SK-N-SH (cell line): ENCODE measurements around the gene CCDC167. TPM values are rescaled to one million over a fixed set of nuclear protein-coding genes. Genes with fewer than 3 reads are reported as not detected.
"Not testable (repeated sequence)": the region's sequence is repeated elsewhere in the genome, so short reads cannot be mapped to it uniquely, and the experiment has no call there.

ENCODE experiments used
- CTCF ChIA-PET: fragments of 300-600, 350-600 bp; formaldehyde crosslinking; extraction: SDS; loops from one replicate; lab custom pipeline; 2021; lab: Yijun Ruan, JAX
- POLR2A ChIA-PET: fragments of 350-600 bp; sonication (Branson Sonifier 250); formaldehyde crosslinking; extraction: SDS; loops from one replicate; lab custom pipeline; 2020; ENCODE audit warnings: antibody characterized with exemption, inconsistent platforms; lab: Yijun Ruan, JAX
- DNase-seq: peaks from one replicate; pipeline ENCODE4 v3.0.0; 2012
- H2AFZ ChIP-seq: fragments of 200-600 bp; sonication (generic); 2 replicates; pipeline ENCODE4 v1.8.1; 2016; ENCODE audit warnings: antibody characterized with exemption, mild to moderate bottlenecking, low read depth
- H3F3A ChIP-seq: fragments of 200-600 bp; sonication (generic); replicated peaks from 2 replicates; pipeline ENCODE3; 2016; ENCODE audit warnings: antibody characterized with exemption, mild to moderate bottlenecking; ENCODE audit not compliant: insufficient read depth
- H3K27ac ChIP-seq, 2 experiments: fragments of 200-500 bp in 1 of 2; fragments of 200-600 bp in 1 of 2; sonication (Bioruptor generic) in 1 of 2; sonication (generic), shearing (Covaris generic) in 1 of 2; 2 replicates each; pipeline versions ENCODE4 v1.5.1 to v1.6.1; 2014 to 2016; ENCODE audit warnings: low read depth in 2 of 2, inconsistent platforms in 1 of 2, low read length in 1 of 2, mild to moderate bottlenecking in 1 of 2, mixed read lengths in 1 of 2
- H3K27me3 ChIP-seq: fragments of 200-600 bp; sonication (generic), shearing (Covaris generic); 2 replicates; pipeline ENCODE4 v1.6.1; 2016; ENCODE audit warnings: mixed run types; ENCODE audit not compliant: insufficient read depth
- H3K36me3 ChIP-seq, 2 experiments: fragments of 200-500 bp in 1 of 2; fragments of 200-600 bp in 1 of 2; sonication (Bioruptor generic) in 1 of 2; sonication (generic) in 1 of 2; replicated peaks in 1 of 2; 2 replicates each; pipeline versions ENCODE3 to v1.5.1; 2014 to 2016; ENCODE audit warnings: low read length in 1 of 2, mild to moderate bottlenecking in 1 of 2; ENCODE audit not compliant: insufficient read depth in 2 of 2, control insufficient read depth in 1 of 2
- H3K4me1 ChIP-seq, 2 experiments: fragments of 200-500 bp in 1 of 2; fragments of 200-600 bp in 1 of 2; sonication (Bioruptor generic) in 1 of 2; sonication (generic), shearing (Covaris generic) in 1 of 2; 2 replicates each; pipeline versions ENCODE4 v1.5.1 to v1.6.1; 2014 to 2016; ENCODE audit warnings: low read depth in 1 of 2, low read length in 1 of 2, mixed run types in 1 of 2; ENCODE audit not compliant: insufficient read depth in 2 of 2, control insufficient read depth in 1 of 2
- H3K4me2 ChIP-seq: fragments of 200-600 bp; sonication (generic), shearing (Covaris generic); 2 replicates; pipeline ENCODE4 v1.6.1; 2017; ENCODE audit warnings: mixed run types
- H3K4me3 ChIP-seq, 2 experiments: fragments of 200-500 bp in 1 of 2; fragments of 200-600 bp in 1 of 2; sonication (Bioruptor generic) in 1 of 2; sonication (generic), shearing (Covaris generic) in 1 of 2; 2 replicates each; pipeline versions ENCODE4 v1.5.1 to v1.8.1; 2014 to 2016; ENCODE audit warnings: low read depth in 2 of 2, inconsistent platforms in 1 of 2, low read length in 1 of 2, mild to moderate bottlenecking in 1 of 2, mixed read lengths in 1 of 2, moderate library complexity in 1 of 2
- H3K79me2 ChIP-seq: fragments of 200-600 bp; sonication (generic); 2 replicates; pipeline ENCODE4 v1.8.1; 2017; ENCODE audit warnings: mild to moderate bottlenecking; ENCODE audit not compliant: insufficient read depth
- H3K9ac ChIP-seq: fragments of 200-600 bp; sonication (generic); 2 replicates; pipeline ENCODE4 v1.6.1; 2017; ENCODE audit warnings: mixed run types
- H3K9me2 ChIP-seq: fragments of 200-600 bp; sonication (generic); 2 replicates; pipeline ENCODE4 v1.6.1; 2017; ENCODE audit warnings: mixed run types
- H3K9me3 ChIP-seq: fragments of 200-600 bp; sonication (generic); 2 replicates; pipeline ENCODE4 v1.6.1; 2017; ENCODE audit warnings: mixed run types, mild to moderate bottlenecking, moderate library complexity
- H4K20me1 ChIP-seq: fragments of 200-600 bp; sonication (generic); 2 replicates; pipeline ENCODE4 v1.6.1; 2017; ENCODE audit warnings: mild to moderate bottlenecking, mixed run types; ENCODE audit not compliant: insufficient read depth
- CHD2 ChIP-seq: fragments of 150-350 bp; IDR thresholded peaks from 2 replicates; pipeline ENCODE4 v1.6.1; 2018; ENCODE audit warnings: low read length; ENCODE audit not compliant: partially characterized antibody
- EP300 ChIP-seq, 2 experiments: IDR thresholded peaks; 2 replicates each; pipeline versions ENCODE4 v1.4.0 to v1.6.1; 2012; ENCODE audit warnings: borderline replicate concordance in 1 of 2, low read depth in 1 of 2, low read length in 1 of 2
- EZH2phosphoT487 ChIP-seq: fragments of 200-600 bp; sonication (generic); IDR thresholded peaks from 2 replicates; pipeline ENCODE4 v1.6.1; 2017; ENCODE audit warnings: low read depth, mixed run types, mild to moderate bottlenecking, antibody characterized with exemption, moderate library complexity, borderline replicate concordance
- FOXM1 ChIP-seq: IDR thresholded peaks from 2 replicates; pipeline ENCODE4 v1.4.0; 2012; ENCODE audit warnings: low read depth, mild to moderate bottlenecking
- GATA2 ChIP-seq: sonication (generic); formaldehyde crosslinking; IDR thresholded peaks from 2 replicates; pipeline ENCODE4 v1.5.0; 2020; ENCODE audit warnings: mild to moderate bottlenecking, missing genetic modification reagents
- POLR2AphosphoS5 ChIP-seq: IDR thresholded peaks from 2 replicates; pipeline ENCODE4 v1.6.1; 2012; ENCODE audit warnings: low read depth, low read length
- RAD21 ChIP-seq: IDR thresholded peaks from 2 replicates; pipeline ENCODE4 v1.6.1; 2012; ENCODE audit warnings: mild to moderate bottlenecking, low read length
- RCOR1 ChIP-seq: fragments of 150-350 bp; IDR thresholded peaks from 2 replicates; pipeline ENCODE4 v1.6.1; 2017; ENCODE audit warnings: antibody characterized with exemption, low read length
- RFX5 ChIP-seq: IDR thresholded peaks from 2 replicates; pipeline ENCODE4 v1.6.1; 2012; ENCODE audit warnings: mild to moderate bottlenecking, improper control_type of control experiment, low read length
- TAF1 ChIP-seq: IDR thresholded peaks from 2 replicates; pipeline ENCODE4 v1.6.1; 2012; ENCODE audit warnings: low read depth, mild to moderate bottlenecking, low read length, moderate library complexity, borderline replicate concordance
- TEAD4 ChIP-seq: IDR thresholded peaks from 2 replicates; pipeline ENCODE4 v1.4.0; 2012; ENCODE audit warnings: mild to moderate bottlenecking, borderline replicate concordance; ENCODE audit not compliant: insufficient read depth
- WGBS: methylation state at CpG from one replicate; pipeline ENCODE4 v1.1.6; 2017; ENCODE audit warnings: low lambda C conversion rate; 5-methylcytosine and 5-hydroxymethylcytosine counted together
- polyA plus RNA-seq, 3 experiments: library from polyadenylated mRNA; depleted of rRNA; stranded (reverse); fragments of >200 nt; gene quantifications; 2 replicates each; pipeline ENCODE4 v1.2.3, GENCODE V29; 2012
- TF ChIP-seq, protein P1 (sequence below): IDR thresholded peaks from 2 replicates; pipeline ENCODE4 v1.4.0; 2012; ENCODE audit warnings: low read depth, borderline replicate concordance
- TF ChIP-seq, protein P2 (sequence below): fragments of 150-350 bp; IDR thresholded peaks from 2 replicates; pipeline ENCODE4 v1.6.1; 2016; ENCODE audit warnings: mild to moderate bottlenecking, low read depth, low read length

Gene CCDC167
- polyA plus RNA-seq, 1 of the 3 experiments (the other 2 are of a cell fraction) = 49.1 TPM

DNA sequence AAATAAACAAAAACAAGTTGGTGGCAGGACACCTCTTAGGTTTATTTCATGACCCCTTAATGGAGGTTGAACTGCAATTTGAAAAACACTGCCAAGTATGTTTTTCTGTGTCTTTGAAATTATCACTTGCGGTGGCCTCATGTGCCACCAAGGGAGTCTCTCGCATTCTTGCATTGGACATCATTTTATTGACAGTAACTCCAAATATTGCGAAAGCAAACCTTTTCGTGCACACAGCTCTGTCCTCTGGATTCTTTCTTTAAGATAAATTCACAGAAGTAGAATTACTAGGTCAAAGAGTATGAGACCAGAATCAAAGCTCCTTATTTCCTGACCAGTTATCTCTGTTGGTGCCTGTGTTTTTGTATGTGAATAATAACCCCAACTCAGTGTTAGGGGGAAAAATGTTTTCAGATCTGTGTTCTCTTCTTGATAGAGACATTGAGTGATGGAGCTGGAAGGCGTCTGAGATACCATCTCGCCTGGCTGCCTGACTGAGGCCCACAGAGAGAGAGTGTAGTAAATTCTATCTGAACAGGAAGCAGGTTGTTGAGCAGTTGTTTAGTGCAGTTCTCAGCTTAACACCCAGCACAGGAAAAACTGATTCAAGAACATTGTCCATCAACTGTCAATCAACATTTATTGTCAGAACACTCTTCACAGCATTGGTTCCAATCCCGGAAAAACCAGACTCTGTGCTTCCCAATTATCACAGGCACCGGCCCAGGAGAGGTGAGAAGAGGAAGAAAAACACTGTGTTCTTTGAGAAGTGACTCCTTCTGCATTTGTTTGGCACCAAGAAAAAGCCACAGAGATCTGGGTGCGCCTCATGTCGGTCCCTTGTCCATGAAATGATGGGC lies 2.2 kb upstream of the CCDC167 start:
- H3K27me3 ChIP-seq = no peaks in the 10 kb centered on the region
- TF ChIP-seq TAF1 = no peak
- TF ChIP-seq TEAD4 = no peak
- no peak for TF ChIP-seq RCOR1
- no peak for TF ChIP-seq EZH2phosphoT487
- no peak for TF ChIP-seq POLR2AphosphoS5
- TF ChIP-seq, protein P1, sequence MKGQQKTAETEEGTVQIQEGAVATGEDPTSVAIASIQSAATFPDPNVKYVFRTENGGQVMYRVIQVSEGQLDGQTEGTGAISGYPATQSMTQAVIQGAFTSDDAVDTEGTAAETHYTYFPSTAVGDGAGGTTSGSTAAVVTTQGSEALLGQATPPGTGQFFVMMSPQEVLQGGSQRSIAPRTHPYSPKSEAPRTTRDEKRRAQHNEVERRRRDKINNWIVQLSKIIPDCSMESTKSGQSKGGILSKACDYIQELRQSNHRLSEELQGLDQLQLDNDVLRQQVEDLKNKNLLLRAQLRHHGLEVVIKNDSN = no peak
- no peak for TF ChIP-seq EP300 (IDR thresholded peaks at IDR 0.05; ENCODE audit: borderline replicate concordance in 1 of 2, low read depth in 1 of 2, low read length in 1 of 2)
- TF ChIP-seq, protein P2, sequence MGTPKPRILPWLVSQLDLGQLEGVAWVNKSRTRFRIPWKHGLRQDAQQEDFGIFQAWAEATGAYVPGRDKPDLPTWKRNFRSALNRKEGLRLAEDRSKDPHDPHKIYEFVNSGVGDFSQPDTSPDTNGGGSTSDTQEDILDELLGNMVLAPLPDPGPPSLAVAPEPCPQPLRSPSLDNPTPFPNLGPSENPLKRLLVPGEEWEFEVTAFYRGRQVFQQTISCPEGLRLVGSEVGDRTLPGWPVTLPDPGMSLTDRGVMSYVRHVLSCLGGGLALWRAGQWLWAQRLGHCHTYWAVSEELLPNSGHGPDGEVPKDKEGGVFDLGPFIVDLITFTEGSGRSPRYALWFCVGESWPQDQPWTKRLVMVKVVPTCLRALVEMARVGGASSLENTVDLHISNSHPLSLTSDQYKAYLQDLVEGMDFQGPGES = no peak
- peak; percentile 88 for TF ChIP-seq GATA2
- TF ChIP-seq RFX5 = no peak
- TF ChIP-seq CHD2 = peak; percentile 23
- TF ChIP-seq RAD21 = peak; percentile 5; the same call in 1 of the 2 replicates
- TF ChIP-seq FOXM1 = no peak
- ChIA-PET POLR2A (no interaction called here), CTCF (interaction anchor here (0.6 to 2.3 kb wide), 6 partner anchors 7 to 832 kb away, joined by 3 to 6 read pairs (median 3); no protein-coding TSS in a partner anchor)
- no peak overlapping the region for H3K4me2 ChIP-seq
- no peak overlapping the region for H3K4me3 ChIP-seq
- 83% methylated on average over 10 of the region's 10 CpGs for WGBS
- H3K79me2 ChIP-seq = peaks cover 8% of the 10 kb centered on the region; the same call in 1 of the 2 replicates
- peaks cover 5 to 44% of the 10 kb centered on the region in 2 experiments; a peak in 3 of 4 replicates for H3K4me1 ChIP-seq
- no peaks in the 10 kb centered on the region for H4K20me1 ChIP-seq
- H3K9ac ChIP-seq = no peak overlapping the region
- H3K9me3 ChIP-seq = no peaks in the 10 kb centered on the region
- no peak overlapping the region for H2AFZ ChIP-seq
- no peaks in the 10 kb centered on the region for H3K36me3 ChIP-seq
- no peaks in the 10 kb centered on the region for H3F3A ChIP-seq
- no peaks in the 10 kb centered on the region for H3K9me2 ChIP-seq
- DNase-seq = no peak
- H3K27ac ChIP-seq = peak overlapping the region in 1 of 2 experiments; percentile 89; a peak in 2 of 4 replicates

DNA sequence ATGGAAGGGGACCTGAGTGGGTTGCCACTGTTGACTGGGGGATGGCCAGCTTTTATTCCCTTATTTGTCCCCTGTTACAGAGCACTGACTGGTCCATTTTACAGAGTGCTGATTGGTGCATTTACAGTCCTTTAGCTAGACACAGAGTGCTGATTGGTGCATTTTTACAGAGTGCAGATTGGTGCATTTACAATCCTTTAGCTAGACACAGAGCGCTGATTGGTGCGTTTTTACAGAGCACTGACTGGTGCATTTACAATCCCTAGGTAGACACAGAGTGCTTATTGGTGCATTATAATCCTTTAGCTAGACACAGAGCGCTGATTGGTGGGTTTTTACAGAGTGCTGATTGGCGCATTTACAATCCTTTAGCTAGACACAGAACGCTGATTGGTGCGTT lies 1.2 kb upstream of the CCDC167 start:
- H3K4me1 ChIP-seq = peaks cover 5 to 44% of the 10 kb centered on the region in 2 experiments; a peak in 3 of 4 replicates
- H2AFZ ChIP-seq, H3K4me3 ChIP-seq, H3K79me2 ChIP-seq, H3K9me2 ChIP-seq, H3K36me3 ChIP-seq, DNase-seq, H4K20me1 ChIP-seq, H3K9me3 ChIP-seq, H3K4me2 ChIP-seq, H3F3A ChIP-seq, H3K9ac ChIP-seq, H3K27me3 ChIP-seq, POLR2A ChIA-PET: not testable (repeated sequence)
- WGBS = 97% methylated on average over 6 of the region's 6 CpGs
- CTCF ChIA-PET = interaction anchor here (0.6 to 1.1 kb wide), 2 partner anchors 64 to 833 kb away, joined by 3 read pairs; no protein-coding TSS in a partner anchor
- 0 out of 4 replicates have a peak overlapping the region, but pooled peaks of 1 of the 2 experiments have one; percentile 74 for H3K27ac ChIP-seq
